SU-DHL-6 (cell line): ENCODE results near the gene CADM4.

Experiments used
- CTCF ChIP-seq: fragments of 200-600 bp; sonication (generic); IDR thresholded peaks from one replicate; pipeline ENCODE4 v1.5.1; 2017; ENCODE audit warnings: antibody characterized with exemption, mild to moderate bottlenecking, low read length, moderate library complexity; ENCODE audit not compliant: insufficient read depth, poor library complexity, severe bottlenecking
- EZH2phosphoT487 ChIP-seq: fragments of 200-600 bp; sonication (generic), shearing (Covaris generic); conservative IDR thresholded peaks from 2 replicates; pipeline ENCODE4 v1.6.1; 2018; ENCODE audit warnings: mild to moderate bottlenecking, antibody characterized with exemption, low read length, moderate library complexity, mixed read lengths

GRCh38 chr19:43597876-43598275 is 41.8 kb downstream of the CADM4 start:
- TF ChIP-seq CTCF, result no peak
- no peak for TF ChIP-seq EZH2phosphoT487
